Astrocyte (in vitro differentiated cells and primary cell): ENCODE measurements around the gene TAAR6.

Experiments
- CTCF ChIP-seq: IDR thresholded peaks from 2 replicates; pipeline ENCODE4 v1.5.1; 2011; ENCODE audit warnings: low read depth, mild to moderate bottlenecking, inconsistent platforms, low read length, moderate library complexity; ENCODE audit not compliant: insufficient read depth
- EZH2 ChIP-seq: IDR thresholded peaks from 2 replicates; pipeline ENCODE4 v1.6.1; 2012; ENCODE audit warnings: mild to moderate bottlenecking, low read length, inconsistent platforms; ENCODE audit not compliant: insufficient read depth

DNA sequence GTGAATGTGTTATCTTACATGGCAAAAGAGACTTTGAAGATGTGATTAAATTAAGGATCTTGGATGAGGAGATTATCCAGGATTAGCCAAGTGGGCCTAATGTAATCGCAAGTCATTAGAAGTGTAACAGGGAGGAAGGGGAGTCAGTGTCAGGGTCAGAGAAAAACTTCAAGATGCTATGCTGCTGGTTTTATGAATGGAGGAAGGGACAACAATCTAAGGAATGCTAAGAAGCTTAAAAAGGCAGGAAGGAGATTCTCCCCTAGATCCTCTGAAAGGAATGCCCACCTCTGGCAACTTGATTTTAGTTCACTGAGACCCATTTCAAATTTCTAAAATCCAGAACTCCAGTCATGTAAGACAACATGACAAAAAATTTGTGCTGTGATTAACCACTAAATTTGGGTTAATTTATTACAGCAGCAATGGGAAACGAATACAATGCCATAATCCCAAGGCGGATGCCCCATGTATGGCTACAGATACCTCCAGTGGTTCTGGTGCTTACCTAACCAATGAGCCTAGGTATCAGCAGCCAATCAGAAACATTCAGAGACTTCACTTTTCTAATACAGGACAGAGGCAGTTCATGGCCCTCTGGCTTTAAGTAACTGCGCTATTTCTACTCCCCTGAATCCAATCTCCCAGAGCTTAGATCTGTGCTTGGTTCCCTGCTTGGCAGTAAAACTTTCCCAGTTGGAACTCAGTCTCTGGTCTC, 21.2 kb upstream of the TAAR6 start:
- no peak for TF ChIP-seq EZH2
- no peak for TF ChIP-seq CTCF
